ENCODE measurements around the gene DNAJC24. TPM values are rescaled to one million over a fixed set of nuclear protein-coding genes. Genes with fewer than 3 reads are reported as not detected.

Gene DNAJC24
- total and polyA plus RNA-seq, 2 experiments from 2014 or later = 20.3 to 21.3 TPM

GRCh38 chr11:31478223-31478590 is 108.5 kb downstream of the DNAJC24 start:
- H3K4me3 Mint-ChIP-seq = no peak overlapping the region
- peaks cover 62% of the 10 kb centered on the region for H3K79me2 ChIP-seq (replicated peaks; ENCODE audit: insufficient read depth)

More at GRCh38 chr11:31478223-31478590, 108.5 kb downstream of the DNAJC24 start:
- ATAC-seq (no peak), DNase-seq (ENCODE audit: low spot score) (no peak)
- Histone ChIP-seq H3K4me2 (no peak overlapping the region), H4K20me1 (replicated peaks; ENCODE audit: insufficient read depth) (0 out of 2 replicates have a peak, but pooled peaks cover 4% of the 10 kb centered on the region), H3K27ac (ENCODE audit: low read depth) (no peak overlapping the region), H3K9me2 (ENCODE audit: insufficient read depth) (no peaks in the 10 kb centered on the region), H3K27me3 (ENCODE audit: insufficient read depth) (no peaks in the 10 kb centered on the region), H2AFZ (no peak overlapping the region), H3F3A (replicated peaks; ENCODE audit: low read depth) (no peaks in the 10 kb centered on the region), H3K36me3 (ENCODE audit: insufficient read depth) (no peaks in the 10 kb centered on the region), H3K4me1 (ENCODE audit: insufficient read depth) (peaks cover 9% of the 10 kb centered on the region), H3K4me3 (no peak overlapping the region)
- Mint-ChIP-seq H3K9me3 (no peaks in the 10 kb centered on the region), H3K27me3 (ENCODE audit: insufficient read depth, low read depth, poor library complexity) (peaks cover 2% of the 10 kb centered on the region), H3K4me1 (peaks cover 4% of the 10 kb centered on the region; the same call in 2 of the 3 replicates), H3K27ac (no peak overlapping the region), H3K36me3 (ENCODE audit: low read depth) (no peaks in the 10 kb centered on the region; the same call in 2 of the 3 replicates)
- no peak for TF ChIP-seq STAT1 (IDR thresholded peaks at IDR 0.05; ENCODE audit: unreplicated experiment)
- TF ChIP-seq ETS1 (IDR thresholded peaks at IDR 0.05) = no peak
- TF ChIP-seq, protein P1, sequence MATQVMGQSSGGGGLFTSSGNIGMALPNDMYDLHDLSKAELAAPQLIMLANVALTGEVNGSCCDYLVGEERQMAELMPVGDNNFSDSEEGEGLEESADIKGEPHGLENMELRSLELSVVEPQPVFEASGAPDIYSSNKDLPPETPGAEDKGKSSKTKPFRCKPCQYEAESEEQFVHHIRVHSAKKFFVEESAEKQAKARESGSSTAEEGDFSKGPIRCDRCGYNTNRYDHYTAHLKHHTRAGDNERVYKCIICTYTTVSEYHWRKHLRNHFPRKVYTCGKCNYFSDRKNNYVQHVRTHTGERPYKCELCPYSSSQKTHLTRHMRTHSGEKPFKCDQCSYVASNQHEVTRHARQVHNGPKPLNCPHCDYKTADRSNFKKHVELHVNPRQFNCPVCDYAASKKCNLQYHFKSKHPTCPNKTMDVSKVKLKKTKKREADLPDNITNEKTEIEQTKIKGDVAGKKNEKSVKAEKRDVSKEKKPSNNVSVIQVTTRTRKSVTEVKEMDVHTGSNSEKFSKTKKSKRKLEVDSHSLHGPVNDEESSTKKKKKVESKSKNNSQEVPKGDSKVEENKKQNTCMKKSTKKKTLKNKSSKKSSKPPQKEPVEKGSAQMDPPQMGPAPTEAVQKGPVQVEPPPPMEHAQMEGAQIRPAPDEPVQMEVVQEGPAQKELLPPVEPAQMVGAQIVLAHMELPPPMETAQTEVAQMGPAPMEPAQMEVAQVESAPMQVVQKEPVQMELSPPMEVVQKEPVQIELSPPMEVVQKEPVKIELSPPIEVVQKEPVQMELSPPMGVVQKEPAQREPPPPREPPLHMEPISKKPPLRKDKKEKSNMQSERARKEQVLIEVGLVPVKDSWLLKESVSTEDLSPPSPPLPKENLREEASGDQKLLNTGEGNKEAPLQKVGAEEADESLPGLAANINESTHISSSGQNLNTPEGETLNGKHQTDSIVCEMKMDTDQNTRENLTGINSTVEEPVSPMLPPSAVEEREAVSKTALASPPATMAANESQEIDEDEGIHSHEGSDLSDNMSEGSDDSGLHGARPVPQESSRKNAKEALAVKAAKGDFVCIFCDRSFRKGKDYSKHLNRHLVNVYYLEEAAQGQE (IDR thresholded peaks at IDR 0.05; ENCODE audit: unreplicated experiment) = no peak
- no peak for TF ChIP-seq JUNB (IDR thresholded peaks at IDR 0.05; ENCODE audit: unreplicated experiment)
- no peak for TF ChIP-seq NANOG (IDR thresholded peaks at IDR 0.05; ENCODE audit: borderline replicate concordance)
- no peak for TF ChIP-seq POLR2AphosphoS5 (IDR thresholded peaks at IDR 0.05; ENCODE audit: low read depth)
- TF ChIP-seq, protein P2, sequence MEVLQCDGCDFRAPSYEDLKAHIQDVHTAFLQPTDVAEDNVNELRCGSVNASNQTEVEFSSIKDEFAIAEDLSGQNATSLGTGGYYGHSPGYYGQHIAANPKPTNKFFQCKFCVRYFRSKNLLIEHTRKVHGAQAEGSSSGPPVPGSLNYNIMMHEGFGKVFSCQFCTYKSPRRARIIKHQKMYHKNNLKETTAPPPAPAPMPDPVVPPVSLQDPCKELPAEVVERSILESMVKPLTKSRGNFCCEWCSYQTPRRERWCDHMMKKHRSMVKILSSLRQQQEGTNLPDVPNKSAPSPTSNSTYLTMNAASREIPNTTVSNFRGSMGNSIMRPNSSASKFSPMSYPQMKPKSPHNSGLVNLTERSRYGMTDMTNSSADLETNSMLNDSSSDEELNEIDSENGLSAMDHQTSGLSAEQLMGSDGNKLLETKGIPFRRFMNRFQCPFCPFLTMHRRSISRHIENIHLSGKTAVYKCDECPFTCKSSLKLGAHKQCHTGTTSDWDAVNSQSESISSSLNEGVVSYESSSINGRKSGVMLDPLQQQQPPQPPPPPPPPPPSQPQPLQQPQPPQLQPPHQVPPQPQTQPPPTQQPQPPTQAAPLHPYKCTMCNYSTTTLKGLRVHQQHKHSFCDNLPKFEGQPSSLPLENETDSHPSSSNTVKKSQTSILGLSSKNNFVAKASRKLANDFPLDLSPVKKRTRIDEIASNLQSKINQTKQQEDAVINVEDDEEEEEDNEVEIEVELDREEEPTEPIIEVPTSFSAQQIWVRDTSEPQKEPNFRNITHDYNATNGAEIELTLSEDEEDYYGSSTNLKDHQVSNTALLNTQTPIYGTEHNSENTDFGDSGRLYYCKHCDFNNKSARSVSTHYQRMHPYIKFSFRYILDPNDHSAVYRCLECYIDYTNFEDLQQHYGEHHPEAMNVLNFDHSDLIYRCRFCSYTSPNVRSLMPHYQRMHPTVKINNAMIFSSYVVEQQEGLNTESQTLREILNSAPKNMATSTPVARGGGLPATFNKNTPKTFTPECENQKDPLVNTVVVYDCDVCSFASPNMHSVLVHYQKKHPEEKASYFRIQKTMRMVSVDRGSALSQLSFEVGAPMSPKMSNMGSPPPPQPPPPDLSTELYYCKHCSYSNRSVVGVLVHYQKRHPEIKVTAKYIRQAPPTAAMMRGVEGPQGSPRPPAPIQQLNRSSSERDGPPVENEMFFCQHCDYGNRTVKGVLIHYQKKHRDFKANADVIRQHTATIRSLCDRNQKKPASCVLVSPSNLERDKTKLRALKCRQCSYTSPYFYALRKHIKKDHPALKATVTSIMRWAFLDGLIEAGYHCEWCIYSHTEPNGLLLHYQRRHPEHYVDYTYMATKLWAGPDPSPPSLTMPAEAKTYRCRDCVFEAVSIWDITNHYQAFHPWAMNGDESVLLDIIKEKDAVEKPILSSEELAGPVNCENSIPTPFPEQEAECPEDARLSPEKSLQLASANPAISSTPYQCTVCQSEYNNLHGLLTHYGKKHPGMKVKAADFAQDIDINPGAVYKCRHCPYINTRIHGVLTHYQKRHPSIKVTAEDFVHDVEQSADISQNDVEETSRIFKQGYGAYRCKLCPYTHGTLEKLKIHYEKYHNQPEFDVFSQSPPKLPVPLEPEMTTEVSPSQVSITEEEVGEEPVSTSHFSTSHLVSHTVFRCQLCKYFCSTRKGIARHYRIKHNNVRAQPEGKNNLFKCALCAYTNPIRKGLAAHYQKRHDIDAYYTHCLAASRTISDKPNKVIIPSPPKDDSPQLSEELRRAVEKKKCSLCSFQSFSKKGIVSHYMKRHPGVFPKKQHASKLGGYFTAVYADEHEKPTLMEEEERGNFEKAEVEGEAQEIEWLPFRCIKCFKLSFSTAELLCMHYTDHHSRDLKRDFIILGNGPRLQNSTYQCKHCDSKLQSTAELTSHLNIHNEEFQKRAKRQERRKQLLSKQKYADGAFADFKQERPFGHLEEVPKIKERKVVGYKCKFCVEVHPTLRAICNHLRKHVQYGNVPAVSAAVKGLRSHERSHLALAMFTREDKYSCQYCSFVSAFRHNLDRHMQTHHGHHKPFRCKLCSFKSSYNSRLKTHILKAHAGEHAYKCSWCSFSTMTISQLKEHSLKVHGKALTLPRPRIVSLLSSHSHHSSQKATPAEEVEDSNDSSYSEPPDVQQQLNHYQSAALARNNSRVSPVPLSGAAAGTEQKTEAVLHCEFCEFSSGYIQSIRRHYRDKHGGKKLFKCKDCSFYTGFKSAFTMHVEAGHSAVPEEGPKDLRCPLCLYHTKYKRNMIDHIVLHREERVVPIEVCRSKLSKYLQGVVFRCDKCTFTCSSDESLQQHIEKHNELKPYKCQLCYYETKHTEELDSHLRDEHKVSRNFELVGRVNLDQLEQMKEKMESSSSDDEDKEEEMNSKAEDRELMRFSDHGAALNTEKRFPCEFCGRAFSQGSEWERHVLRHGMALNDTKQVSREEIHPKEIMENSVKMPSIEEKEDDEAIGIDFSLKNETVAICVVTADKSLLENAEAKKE (CRISPR knock-in tag; IDR thresholded peaks at IDR 0.05) = no peak
- no peak for TF ChIP-seq CREB1 (CRISPR knock-in tag; IDR thresholded peaks at IDR 0.05; ENCODE audit: low read depth)
- TF ChIP-seq, protein P3, sequence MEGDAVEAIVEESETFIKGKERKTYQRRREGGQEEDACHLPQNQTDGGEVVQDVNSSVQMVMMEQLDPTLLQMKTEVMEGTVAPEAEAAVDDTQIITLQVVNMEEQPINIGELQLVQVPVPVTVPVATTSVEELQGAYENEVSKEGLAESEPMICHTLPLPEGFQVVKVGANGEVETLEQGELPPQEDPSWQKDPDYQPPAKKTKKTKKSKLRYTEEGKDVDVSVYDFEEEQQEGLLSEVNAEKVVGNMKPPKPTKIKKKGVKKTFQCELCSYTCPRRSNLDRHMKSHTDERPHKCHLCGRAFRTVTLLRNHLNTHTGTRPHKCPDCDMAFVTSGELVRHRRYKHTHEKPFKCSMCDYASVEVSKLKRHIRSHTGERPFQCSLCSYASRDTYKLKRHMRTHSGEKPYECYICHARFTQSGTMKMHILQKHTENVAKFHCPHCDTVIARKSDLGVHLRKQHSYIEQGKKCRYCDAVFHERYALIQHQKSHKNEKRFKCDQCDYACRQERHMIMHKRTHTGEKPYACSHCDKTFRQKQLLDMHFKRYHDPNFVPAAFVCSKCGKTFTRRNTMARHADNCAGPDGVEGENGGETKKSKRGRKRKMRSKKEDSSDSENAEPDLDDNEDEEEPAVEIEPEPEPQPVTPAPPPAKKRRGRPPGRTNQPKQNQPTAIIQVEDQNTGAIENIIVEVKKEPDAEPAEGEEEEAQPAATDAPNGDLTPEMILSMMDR (conservative IDR thresholded peaks at IDR 0.05; ENCODE audit: low read depth in 2 of 2) = no peak
- TF ChIP-seq ZNF114 (CRISPR knock-in tag; IDR thresholded peaks at IDR 0.05) = no peak
- no peak for TF ChIP-seq ZNF331 (CRISPR knock-in tag; IDR thresholded peaks at IDR 0.05; ENCODE audit: low read depth)
- TF ChIP-seq EZH2phosphoT487 (IDR thresholded peaks at IDR 0.05; ENCODE audit: unreplicated experiment) = no peak
- TF ChIP-seq EZH2 (IDR thresholded peaks at IDR 0.05; ENCODE audit: low read depth, unreplicated experiment) = no peak

All from GM23338 (cell line).